Fibroblast of lung (primary cell): ENCODE data around the gene SEMA3B. TPM values are rescaled to one million over a fixed set of nuclear protein-coding genes. Genes with fewer than 3 reads are reported as not detected.
A peak's percentile ranks its signal among the peaks of the same experiment; 100 is the strongest.

ENCODE experiments used
- DNase-seq, 2 donors: peaks; one replicate each; pipeline versions ENCODE4 v3.0.0 to v3.0.0-alpha.2; 2010; ENCODE audit warnings: low read depth in 2 of 2
- H2AFZ ChIP-seq: 2 replicates; pipeline ENCODE4 v1.5.1; 2012; ENCODE audit warnings: low read length, control low read depth, inconsistent platforms
- H3K27ac ChIP-seq: 2 replicates; pipeline ENCODE4 v1.5.1; 2011; ENCODE audit warnings: low read length, control low read depth; ENCODE audit not compliant: insufficient read depth
- H3K27me3 ChIP-seq: 2 replicates; pipeline ENCODE4 v1.5.1; 2011; ENCODE audit warnings: mild to moderate bottlenecking, low read length; ENCODE audit not compliant: control insufficient read depth, insufficient read depth
- H3K36me3 ChIP-seq: 2 replicates; pipeline ENCODE4 v1.5.1; 2011; ENCODE audit warnings: low read length; ENCODE audit not compliant: control insufficient read depth, insufficient read depth
- H3K4me1 ChIP-seq: 2 replicates; pipeline ENCODE4 v1.5.1; 2011; ENCODE audit warnings: low read length; ENCODE audit not compliant: control insufficient read depth, insufficient read depth; ENCODE audit errors: extremely low read depth
- H3K4me2 ChIP-seq: 2 replicates; pipeline ENCODE4 v1.5.1; 2011; ENCODE audit warnings: low read length, control low read depth; ENCODE audit not compliant: insufficient read depth; ENCODE audit errors: extremely low read depth
- H3K4me3 ChIP-seq, 4 experiments: fragments of 200-600 bp in 1 of 4; sonication (generic) in 1 of 4; replicated peaks in 1 of 4; 2 replicates each; pipeline ENCODE4 v1.5.1; 2011 to 2016; ENCODE audit warnings: low read length in 4 of 4, low read depth in 3 of 4, mild to moderate bottlenecking in 3 of 4, control low read depth in 2 of 4, inconsistent platforms in 1 of 4, mixed read lengths in 1 of 4; ENCODE audit not compliant: insufficient read depth in 1 of 4; ENCODE audit errors: control extremely low read depth in 1 of 4
- H3K79me2 ChIP-seq: 2 replicates; pipeline ENCODE4 v1.5.1; 2012; ENCODE audit warnings: mild to moderate bottlenecking, low read length, inconsistent platforms; ENCODE audit not compliant: control insufficient read depth, insufficient read depth
- H3K9ac ChIP-seq: 2 replicates; pipeline ENCODE4 v1.5.1; 2011; ENCODE audit warnings: mild to moderate bottlenecking, low read length, control low read depth; ENCODE audit not compliant: insufficient read depth
- H3K9me3 ChIP-seq: 2 replicates; pipeline ENCODE4 v1.5.1; 2012; ENCODE audit warnings: low read depth, low read length; ENCODE audit not compliant: control insufficient read depth, insufficient read depth
- H4K20me1 ChIP-seq: 2 replicates; pipeline ENCODE4 v1.5.1; 2011; ENCODE audit warnings: low read length; ENCODE audit not compliant: control insufficient read depth, insufficient read depth; ENCODE audit errors: extremely low read depth
- EZH2 ChIP-seq: IDR thresholded peaks from 2 replicates; pipeline ENCODE4 v1.5.1; 2012; ENCODE audit warnings: low read length, control low read depth, mild to moderate bottlenecking; ENCODE audit errors: missing control alignments
- polyA plus RNA-seq, 2 donors: library from polyadenylated mRNA; depleted of rRNA in 1 of 2; stranded (reverse) in 1 of 2; unstranded in 1 of 2; fragments of >200 nt; gene quantifications; 2 replicates each; pipeline ENCODE4 v1.2.1, GENCODE V29; 2011 to 2012; ENCODE audit warnings: missing spikeins in 1 of 2
- total RNA-seq: library from RNA; depleted of rRNA; stranded (reverse); fragments of >200 nt; gene quantifications from 2 replicates; pipeline ENCODE4 v1.2.1, GENCODE V29; 2014
- TF ChIP-seq, protein P1 (sequence below), 2 donors: IDR thresholded peaks in 1 of 2; conservative IDR thresholded peaks in 1 of 2; 1 replicate in 1 of 2; 2 replicates in 1 of 2; pipeline ENCODE4 v1.5.1; 2011 to 2012; ENCODE audit warnings: low read length in 2 of 2, control low read depth in 1 of 2, inconsistent platforms in 1 of 2, low read depth in 1 of 2, mild to moderate bottlenecking in 1 of 2

SEMA3B gene
- total and polyA plus RNA-seq, 2 donors (not counting 1 experiment from before 2014, with no cell fraction given): 23.5 to 85.2 TPM

GRCh38 chr3:50241163-50241562, 27.8 kb upstream of the SEMA3B start:
- no peak for DNase-seq
- Histone ChIP-seq H3K9me3 (no peaks in the 10 kb centered on the region), H2AFZ (no peak overlapping the region), H3K4me3 (no peak overlapping the region), H3K4me1 (peaks cover 34% of the 10 kb centered on the region), H3K4me2 (no peak overlapping the region), H3K36me3 (peaks cover 12% of the 10 kb centered on the region), H3K79me2 (peaks cover 96% of the 10 kb centered on the region), H3K9ac (no peak overlapping the region), H3K27ac (peak overlapping the region; percentile 27), H3K27me3 (no peaks in the 10 kb centered on the region), H4K20me1 (no peaks in the 10 kb centered on the region)
- TF ChIP-seq, protein P1, sequence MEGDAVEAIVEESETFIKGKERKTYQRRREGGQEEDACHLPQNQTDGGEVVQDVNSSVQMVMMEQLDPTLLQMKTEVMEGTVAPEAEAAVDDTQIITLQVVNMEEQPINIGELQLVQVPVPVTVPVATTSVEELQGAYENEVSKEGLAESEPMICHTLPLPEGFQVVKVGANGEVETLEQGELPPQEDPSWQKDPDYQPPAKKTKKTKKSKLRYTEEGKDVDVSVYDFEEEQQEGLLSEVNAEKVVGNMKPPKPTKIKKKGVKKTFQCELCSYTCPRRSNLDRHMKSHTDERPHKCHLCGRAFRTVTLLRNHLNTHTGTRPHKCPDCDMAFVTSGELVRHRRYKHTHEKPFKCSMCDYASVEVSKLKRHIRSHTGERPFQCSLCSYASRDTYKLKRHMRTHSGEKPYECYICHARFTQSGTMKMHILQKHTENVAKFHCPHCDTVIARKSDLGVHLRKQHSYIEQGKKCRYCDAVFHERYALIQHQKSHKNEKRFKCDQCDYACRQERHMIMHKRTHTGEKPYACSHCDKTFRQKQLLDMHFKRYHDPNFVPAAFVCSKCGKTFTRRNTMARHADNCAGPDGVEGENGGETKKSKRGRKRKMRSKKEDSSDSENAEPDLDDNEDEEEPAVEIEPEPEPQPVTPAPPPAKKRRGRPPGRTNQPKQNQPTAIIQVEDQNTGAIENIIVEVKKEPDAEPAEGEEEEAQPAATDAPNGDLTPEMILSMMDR (conservative IDR thresholded peaks at IDR 0.05 in 1 of 2, IDR thresholded peaks at IDR 0.05 in 1 of 2; ENCODE audit: low read depth in 1 of 2, low read length in 2 of 2): no peak
- TF ChIP-seq EZH2: no peak

DNA sequence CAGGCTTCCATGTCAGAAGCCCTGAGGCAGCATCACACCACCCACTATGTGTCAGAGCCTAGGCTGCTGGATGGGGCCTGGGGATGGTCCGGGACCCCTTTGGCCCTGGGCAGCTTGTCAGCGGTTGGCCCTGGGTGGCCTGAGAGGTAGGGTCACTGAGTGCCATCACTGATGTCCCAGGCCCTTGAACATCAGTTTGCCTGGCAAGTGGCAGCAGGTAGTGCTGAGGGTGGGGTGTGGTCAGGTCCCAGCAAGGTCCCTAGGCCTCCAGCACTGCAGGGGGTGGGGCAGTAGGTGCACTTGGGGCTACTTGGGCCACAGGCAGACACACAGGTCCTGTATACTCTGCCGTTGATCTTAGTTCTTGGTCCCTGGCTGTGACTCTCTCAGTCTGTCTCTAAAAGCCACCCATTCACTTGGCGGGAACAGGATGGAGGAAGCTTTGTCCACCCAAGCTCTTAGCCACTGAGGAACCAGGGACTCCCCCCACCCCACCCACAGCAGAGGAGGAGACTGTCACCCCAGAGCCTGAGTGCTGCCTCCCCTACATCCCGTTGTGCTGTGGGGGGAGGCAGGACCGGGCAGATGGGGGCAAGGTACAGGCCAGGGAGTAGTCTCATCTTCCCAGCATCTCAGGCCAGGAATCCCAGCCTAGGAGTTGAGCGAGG, 27.1 kb upstream of the SEMA3B start:
- no peaks in the 10 kb centered on the region for H4K20me1 ChIP-seq
- peaks cover 12% of the 10 kb centered on the region for H3K36me3 ChIP-seq
- H3K79me2 ChIP-seq: peaks cover 96% of the 10 kb centered on the region
- no peaks in the 10 kb centered on the region for H3K9me3 ChIP-seq
- no peak overlapping the region for H3K9ac ChIP-seq
- H3K4me1 ChIP-seq: peaks cover 40% of the 10 kb centered on the region
- H3K27ac ChIP-seq: no peak overlapping the region
- DNase-seq: no peak
- no peak overlapping the region for H3K4me2 ChIP-seq
- H3K27me3 ChIP-seq: no peaks in the 10 kb centered on the region
- H3K4me3 ChIP-seq: no peak overlapping the region
- no peak overlapping the region for H2AFZ ChIP-seq
- TF ChIP-seq EZH2: no peak
- TF ChIP-seq, protein P1 (conservative IDR thresholded peaks at IDR 0.05 in 1 of 2, IDR thresholded peaks at IDR 0.05 in 1 of 2; ENCODE audit: low read depth in 1 of 2, low read length in 2 of 2): no peak

GRCh38 chr3:50242381-50242770, 26.6 kb upstream of the SEMA3B start:
- Histone ChIP-seq H4K20me1 (no peaks in the 10 kb centered on the region), H3K4me1 (peaks cover 45% of the 10 kb centered on the region), H3K27ac (no peak overlapping the region), H3K79me2 (peaks cover 96% of the 10 kb centered on the region), H3K27me3 (no peaks in the 10 kb centered on the region), H3K4me3 (no peak overlapping the region), H3K9ac (no peak overlapping the region), H3K36me3 (peaks cover 13% of the 10 kb centered on the region), H3K9me3 (no peaks in the 10 kb centered on the region), H3K4me2 (no peak overlapping the region), H2AFZ (no peak overlapping the region)
- TF ChIP-seq, protein P1 (conservative IDR thresholded peaks at IDR 0.05 in 1 of 2, IDR thresholded peaks at IDR 0.05 in 1 of 2; ENCODE audit: low read depth in 1 of 2, low read length in 2 of 2): no peak
- no peak for TF ChIP-seq EZH2
- DNase-seq: no peak
